ENCODE results near the gene SS18.
"Not testable (repeated sequence)": the region's sequence is repeated elsewhere in the genome, so short reads cannot be mapped to it uniquely, and the experiment has no call there.

Gene SS18, protein sequence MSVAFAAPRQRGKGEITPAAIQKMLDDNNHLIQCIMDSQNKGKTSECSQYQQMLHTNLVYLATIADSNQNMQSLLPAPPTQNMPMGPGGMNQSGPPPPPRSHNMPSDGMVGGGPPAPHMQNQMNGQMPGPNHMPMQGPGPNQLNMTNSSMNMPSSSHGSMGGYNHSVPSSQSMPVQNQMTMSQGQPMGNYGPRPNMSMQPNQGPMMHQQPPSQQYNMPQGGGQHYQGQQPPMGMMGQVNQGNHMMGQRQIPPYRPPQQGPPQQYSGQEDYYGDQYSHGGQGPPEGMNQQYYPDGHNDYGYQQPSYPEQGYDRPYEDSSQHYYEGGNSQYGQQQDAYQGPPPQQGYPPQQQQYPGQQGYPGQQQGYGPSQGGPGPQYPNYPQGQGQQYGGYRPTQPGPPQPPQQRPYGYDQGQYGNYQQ

DNA sequence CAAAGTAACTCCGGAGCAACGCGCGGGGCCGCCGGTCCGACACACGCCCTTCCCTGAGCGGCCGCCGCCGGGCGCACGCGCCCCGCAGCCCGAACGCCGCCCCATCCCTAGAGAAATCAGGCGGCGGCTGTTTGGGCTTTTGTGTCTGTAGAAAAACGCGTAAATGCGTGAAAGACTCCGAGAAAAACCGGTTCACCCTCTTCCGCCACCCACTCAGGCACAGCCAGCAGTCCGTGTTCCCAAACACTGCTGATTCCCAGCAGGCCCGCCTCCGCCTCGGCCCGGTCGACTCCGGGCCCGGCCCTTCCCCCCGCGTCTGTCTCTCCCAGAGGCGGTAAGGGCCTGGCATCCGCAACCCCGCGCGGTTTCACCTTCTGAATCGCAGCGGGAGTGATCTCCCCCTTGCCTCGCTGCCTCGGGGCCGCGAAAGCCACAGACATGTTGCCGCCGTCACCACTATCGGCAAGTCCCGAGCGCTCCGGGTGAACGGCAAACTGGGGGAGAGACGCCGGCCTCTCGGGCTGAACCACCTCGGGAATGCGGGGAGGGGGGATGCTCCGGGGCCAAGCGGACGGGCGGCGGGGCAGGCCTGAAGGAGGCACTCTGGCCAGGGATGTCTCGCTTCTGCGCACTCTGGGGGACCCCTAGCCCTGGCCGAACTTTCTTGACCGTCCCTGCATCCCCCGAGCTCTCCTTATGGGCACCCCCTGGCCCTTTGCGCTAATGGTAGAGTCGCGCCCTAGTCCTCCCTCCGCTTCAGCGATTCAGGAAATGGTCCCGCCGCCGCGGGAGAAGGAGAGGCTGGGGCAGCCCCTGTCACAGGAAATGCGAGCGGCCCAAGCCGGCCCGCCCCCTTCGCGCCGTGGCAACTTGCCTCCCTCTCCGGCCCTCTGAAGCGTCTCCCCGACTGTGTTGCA is at the start of gene SS18:
Gene SS18 (minus strand): TSS at position 484 of the 917 bp plus-strand sequence. CDS start 44 bp downstream, at position 440.
- peak; percentile 75 for DNase-seq (ENCODE audit: low read depth)

DNA sequence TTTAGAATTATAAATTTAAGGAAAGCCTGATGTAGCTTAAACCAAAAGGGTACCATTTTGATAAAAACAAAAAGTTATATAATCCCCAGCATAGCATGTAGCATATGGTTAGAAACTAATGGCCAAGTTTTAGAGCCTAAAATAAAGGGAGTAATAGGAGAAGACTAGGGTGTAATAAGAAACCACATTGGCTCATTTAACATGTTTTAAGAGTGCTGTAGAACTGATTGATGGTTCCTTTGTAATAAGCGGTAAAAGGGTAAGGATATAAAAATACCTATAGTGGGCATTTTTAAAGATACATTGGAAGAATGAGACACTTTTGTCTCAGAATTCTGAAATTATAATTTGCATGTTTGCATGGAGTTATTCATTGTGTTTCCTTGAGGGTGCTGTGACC is 45.1 kb upstream of the SS18 start:
- no peak for DNase-seq (ENCODE audit: low read depth)

DNA sequence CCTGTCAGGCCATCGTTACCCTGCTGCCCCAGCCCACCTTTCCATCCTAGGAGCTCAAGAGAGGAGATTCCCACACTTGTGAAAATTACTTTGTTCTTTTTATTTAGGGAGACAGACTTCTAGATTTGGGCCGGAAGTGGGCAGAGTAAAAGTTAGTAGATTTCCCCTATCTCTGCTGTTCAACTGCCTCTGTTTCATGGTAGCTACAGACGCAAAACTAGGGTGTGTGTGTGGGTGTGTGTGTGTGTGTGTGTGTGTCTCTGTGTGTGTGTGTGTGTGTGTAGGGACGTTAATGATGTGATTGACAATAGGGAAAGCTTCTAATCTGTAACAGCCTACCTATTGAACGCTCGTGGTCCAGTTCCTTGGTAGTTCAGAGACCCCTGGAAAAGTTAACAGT is 43.7 kb upstream of the SS18 start:
- no peak for DNase-seq (ENCODE audit: low read depth)

DNA sequence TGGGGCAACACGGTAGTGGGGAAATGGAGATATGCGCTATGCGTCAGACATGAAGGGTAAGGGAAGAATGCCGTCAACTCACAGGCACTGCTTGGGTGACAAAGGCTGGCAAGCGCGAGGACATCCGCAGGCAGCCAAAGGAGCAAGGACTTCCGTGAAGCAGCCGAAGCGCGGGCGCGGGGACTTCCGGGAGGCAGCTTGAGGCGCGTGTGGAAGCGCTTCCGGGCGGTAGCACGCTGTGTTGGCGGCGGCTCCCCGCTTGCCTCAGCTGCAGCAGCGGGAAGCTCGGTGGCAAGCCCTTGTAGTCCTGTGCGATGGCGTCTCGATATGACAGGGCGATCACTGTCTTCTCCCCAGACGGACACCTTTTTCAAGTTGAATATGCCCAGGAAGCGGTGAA is 43.2 kb upstream of the SS18 start, which contains the start of gene PSMA8:
Gene PSMA8 (plus strand): TSS at position 218 of the 400 bp plus-strand sequence. CDS start 97 bp downstream, at position 315.
- DNase-seq (ENCODE audit: low read depth), result no peak

DNA sequence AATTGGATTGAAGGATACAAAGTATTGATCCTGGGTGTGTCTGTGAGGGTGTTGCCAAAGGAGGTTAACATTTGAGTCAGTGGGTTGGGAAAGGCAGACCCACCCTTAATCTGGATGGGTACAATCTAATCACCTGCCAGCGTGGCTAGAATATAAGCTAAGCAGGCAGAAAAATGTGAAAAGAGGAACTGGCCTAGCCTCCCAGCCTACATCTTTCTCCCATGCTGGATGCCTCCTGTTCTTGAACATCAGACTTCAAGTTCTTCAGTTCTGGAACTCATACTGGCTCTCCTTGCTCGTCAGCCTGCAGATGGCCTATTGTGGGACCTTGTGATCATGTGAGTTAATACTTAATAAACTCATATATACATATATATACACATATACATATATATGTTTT is 37.8 kb upstream of the SS18 start:
- not testable (repeated sequence) for DNase-seq (ENCODE audit: low read depth)

DNA sequence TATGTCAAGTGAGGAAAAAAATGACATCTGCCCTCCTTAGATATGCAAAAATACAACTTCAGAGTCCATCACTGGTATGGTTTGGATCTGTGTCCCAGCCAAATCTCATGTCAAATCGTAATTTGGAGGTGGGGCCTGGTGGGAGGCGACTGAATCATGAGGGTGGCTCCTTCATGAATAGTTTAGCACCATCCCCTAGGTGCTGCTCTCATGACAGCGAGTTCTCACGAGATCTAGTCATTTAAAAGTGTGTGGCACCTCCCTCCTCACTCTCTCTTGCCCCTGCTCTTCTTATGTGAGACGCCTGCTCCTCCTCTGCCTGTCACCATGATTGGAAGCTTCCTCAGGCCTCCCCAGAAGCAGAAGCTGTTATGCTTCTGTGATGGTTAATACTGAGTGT is 37.4 kb upstream of the SS18 start:
- no peak for DNase-seq (ENCODE audit: low read depth)

DNA sequence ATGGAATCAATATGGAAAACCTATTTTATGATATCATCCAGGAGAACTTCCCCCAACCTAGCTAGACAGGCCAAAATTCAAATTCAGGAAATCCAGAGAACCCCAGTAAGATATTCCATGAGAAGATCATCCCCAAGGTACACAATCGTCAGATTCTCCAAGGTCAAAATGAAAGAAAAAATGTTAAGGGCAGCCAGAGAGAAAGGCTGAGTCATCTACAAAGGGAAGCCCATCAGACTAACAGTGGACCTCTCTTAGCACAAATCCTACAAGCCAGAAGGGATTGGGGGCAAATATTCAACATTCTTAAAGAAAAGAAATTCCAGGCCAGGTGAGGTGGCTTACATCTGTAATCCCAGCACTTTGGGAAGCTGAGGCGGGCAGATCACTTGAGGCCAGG is 31.6 kb upstream of the SS18 start:
- not testable (repeated sequence) for DNase-seq (ENCODE audit: low read depth)

DNA sequence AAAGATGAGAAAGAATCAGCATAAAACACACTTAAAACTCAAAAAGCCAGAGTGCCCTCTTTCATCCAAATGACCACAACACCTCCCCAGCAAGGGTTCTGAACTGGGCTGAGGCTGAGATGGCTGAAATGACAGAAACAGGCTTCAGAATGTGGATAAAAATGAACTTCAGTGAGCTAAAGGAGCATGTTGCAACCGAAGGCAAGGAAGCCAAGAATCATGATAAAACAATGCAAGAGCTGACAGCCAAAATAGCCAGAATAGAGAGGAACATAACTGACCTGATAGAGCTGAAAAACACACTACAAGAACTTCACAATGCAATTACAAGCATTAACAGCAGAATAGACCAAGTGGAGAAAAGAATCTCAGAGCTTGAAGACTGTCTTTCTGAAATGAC is 31.1 kb upstream of the SS18 start:
- no peak for DNase-seq (ENCODE audit: low read depth)

DNA sequence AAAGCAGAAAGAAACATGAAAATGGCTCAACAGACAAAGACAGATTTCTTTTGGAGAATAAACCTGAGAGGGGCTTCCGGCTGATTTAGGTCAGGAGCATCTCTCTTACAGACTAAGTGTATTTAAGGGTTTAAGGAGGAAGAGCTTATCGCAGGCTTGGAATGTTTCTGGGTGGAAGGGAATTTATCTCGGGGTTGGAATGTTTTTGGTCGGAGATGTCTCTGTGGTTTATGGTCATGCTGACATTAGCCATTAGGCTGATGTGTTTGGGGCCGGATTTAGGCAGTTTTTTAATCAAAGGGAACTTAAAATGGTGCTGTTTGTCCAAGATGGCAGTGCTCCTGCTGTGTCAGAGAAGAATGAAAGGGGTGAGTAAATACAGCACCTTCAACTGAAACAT is 28.8 kb upstream of the SS18 start:
- DNase-seq (ENCODE audit: low read depth), result no peak

DNA sequence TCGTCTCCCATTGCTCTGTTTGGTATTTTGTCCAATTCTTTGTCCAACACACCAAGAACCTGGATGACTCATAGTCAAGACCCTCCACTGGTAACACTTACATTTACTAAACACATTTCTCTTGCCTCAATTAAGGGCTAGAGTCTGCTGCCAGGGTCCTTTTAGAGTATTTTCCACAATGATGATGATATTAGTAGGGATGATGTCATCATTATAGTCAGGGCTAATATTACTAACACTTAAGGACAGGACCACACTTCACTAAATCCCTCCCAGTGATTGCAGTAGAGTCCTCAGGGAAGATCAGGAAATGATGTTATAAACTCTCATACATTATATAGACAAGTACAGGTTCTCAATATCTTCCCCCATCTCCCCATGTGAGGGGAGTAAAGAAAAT is 13.6 kb upstream of the SS18 start:
- no peak for DNase-seq (ENCODE audit: low read depth)

DNA sequence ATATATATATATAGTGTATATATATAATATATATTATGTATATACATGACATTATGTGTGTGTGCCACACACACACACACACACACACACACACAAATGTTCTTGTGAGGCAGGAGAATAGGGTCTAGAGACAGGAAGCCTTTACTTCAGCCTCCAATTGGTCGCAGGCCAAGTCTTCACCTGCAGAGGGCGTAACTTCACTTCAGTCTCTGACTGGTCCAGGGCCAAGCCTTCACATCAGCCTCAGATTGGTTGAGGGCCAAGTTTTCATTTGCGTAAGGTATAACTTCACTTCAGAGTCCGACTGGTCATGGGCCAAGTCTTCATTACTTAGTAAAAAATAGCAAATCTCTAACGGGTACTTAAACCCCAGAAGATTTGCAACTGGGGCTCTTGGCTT is 13.2 kb upstream of the SS18 start:
- no peak for DNase-seq (ENCODE audit: low read depth)

DNA sequence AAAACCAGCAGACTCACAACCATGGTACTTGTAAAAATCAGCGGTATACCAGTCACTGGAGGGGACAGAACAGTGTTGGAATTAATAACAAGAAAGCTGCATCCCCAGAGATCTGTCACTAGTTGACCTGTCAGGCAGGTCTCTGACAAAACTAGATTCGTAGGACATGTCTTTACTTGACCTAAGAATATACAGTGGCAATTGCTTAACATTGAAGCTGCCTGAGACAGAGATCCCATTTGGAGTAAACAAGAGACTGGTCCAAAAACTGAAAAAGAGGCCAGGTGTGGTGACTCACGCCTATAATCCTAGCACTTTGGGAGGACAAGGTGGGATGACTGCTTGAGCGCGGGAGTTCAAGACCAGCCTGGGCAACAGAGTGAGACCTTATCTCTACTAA is 7.2 kb upstream of the SS18 start:
- no peak for DNase-seq (ENCODE audit: low read depth)

DNA sequence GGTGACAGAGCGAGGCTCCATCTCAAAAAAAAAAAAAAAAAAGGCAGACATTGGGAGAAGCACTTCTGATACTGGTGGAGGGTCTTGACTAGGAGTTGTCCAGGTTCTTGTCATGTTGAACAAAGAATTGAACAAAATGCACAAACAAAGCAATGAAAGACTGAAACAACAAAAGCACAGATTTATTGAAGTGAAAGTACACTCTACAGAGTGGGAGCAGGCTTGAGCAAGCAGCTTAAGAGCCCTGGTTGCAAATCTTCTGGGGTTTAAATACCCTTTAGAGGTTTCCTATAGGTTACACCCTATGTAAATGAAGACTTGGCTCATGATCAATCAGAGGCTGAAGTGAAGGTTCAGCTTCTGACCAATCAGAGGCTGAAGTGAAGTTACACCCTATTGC is 6.4 kb upstream of the SS18 start:
- no peak for DNase-seq (ENCODE audit: low read depth)

DNA sequence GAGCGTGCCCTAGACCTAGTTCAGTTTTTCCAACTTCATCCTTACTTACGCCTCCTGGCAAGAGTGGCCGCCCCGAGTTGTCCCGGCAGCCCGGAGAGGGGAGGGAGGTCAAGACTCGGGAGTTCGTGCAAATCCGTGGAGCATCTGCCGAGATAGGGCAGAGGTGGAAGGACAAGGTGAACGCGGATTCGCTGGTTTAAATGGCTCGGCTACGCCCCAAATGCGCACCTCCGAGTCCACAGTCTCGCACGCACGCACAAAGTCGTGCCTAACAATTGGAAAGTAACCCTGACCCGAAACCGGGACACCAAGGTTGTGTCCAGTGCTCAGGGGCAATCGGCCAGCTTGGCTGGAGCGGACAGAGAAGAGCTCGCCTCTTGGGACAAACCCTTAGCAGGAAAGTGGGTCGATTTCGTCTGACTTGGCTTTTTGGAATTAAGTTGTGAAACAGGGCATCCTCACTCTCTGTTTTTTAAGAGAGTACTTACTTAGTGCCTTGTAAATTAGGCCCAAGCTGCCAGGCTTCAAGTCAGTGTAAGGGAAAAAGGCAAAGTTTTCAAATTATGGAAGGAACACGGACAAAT is 726 bp upstream of the SS18 start:
- no peak for DNase-seq (ENCODE audit: low read depth)

DNA sequence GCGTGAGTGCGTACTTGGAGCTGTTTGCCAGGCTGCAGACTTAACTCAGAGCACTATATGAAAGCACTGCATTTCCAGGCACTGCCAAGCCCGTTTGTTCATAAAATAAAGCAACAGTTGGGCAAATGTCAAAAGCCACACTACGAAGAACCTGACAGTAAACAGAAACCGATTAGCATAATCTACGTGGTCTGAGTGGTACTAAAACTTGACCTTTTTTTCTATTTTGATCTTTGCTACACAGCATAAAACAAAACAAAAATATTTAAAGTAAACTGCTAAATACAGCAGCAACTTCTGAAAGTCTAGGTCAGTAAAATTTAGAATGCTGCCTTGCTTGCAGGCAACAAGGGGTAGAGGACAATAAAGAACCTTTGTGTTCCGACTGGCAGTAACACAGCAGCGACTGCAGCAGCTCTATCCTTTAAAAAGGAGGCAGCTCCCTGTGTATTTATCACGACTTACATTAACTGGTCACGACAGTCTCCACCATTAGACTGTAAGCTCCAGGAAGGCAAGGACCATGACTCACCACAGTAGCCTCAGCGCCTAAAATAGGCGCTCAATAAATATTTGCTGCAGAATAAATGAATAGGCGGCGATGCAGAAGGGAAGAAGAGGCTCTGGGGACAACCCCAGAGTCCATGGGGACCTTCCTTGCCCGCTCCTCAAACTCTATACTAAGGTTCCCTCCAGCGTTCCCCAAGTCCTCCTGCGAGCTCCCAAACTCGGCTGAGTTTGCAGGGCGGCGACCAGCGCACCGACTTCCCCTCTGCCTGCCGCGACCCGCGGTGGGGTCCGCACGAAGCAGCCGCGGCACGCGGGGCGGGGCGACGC is 902 bp downstream of the SS18 start:
- peak; percentile 33 for DNase-seq (ENCODE audit: low read depth)

DNA sequence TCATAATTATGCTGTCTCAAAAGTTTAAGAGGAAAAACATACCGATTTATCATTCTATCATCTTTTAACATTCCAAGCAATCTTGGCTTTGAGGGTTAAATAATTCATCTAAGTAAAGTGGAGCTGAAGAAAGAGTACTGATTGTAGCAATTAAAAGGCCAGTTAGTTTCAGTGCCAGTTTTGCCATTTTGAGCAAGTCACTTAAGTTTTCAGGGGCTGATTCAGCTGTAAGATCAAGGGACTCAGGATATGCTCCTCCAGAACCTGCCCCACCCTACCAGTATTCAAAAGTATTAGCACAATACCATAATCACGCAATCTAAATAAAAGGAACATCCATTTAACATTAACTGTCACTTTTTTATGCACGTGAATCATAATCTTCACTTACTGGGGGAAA is 1.9 kb downstream of the SS18 start:
- no peak for DNase-seq (ENCODE audit: low read depth)

DNA sequence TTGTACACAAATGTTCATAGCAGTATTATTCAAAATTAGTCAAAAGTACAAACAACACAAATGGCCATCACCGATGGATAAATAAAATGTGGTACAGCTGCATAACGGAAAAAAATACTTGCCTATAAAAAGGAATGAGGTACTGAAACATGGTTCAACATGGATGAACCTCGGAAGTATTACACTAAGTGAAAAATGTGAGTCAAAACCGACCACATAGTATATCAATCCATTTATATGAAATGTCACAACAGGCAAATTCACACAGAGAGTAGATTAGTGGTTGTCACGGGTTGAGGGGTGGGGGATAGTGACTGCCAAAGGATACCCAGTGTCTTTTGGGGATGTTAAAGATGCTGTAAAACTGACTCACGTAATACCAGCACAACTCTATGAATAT is 3.5 kb downstream of the SS18 start:
- no peak for DNase-seq (ENCODE audit: low read depth)

DNA sequence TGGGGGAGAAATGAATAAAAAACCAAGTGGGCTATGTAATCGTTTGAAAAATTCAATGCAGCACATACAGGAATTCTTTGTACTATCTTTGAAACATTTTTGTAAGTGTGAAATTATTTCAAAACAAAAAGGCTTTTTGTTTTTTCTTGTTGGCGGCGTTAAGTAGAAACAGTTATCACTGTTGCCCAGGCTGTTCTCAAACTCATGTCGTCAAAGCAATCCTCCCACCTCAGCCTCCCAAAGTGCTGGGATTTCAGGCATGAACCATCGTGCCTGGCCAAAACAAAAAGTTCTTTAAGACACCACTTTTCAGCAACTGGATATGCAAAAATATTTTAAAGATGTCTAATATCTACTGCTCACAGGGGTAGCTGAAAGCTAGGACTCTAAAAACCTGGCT is 5.4 kb downstream of the SS18 start:
- no peak for DNase-seq (ENCODE audit: low read depth)

DNA sequence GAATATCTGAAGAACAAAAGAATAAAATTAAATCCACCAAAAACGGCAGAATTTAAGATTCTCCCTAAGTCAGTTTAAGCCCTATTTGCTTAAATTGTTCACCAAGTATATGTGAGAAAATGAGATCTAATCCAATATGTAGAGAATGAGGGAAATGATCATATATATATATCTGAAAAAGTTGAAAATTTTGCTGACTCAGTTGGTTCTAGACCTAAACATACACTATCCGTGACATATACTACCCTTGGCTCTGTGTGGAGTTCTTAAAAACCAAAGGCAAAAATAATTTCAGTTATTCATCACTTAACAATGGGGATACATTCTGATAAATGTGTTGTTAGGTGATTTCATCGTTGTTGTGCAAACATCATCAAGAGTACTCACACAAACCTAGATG is 7.3 kb downstream of the SS18 start:
- no peak for DNase-seq (ENCODE audit: low read depth)

DNA sequence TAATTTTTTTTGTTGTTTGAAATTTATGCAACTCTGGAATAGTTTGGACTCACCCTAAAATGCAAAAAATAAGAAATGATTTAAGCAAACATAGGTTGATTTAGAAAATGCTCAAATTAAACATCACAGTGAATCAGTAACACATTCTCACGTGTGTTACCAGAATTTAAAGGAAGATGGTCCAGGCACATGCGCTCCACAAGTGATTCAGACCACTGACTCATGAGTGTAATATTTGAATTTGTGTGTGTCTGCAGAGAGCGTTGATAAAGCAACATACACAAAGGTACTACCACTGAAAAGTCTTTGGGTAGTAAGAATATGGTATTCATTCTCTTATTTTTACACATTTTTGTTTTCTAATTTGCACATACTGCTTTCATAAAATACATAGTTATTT is 7.9 kb downstream of the SS18 start:
- no peak for DNase-seq (ENCODE audit: low read depth)

DNA sequence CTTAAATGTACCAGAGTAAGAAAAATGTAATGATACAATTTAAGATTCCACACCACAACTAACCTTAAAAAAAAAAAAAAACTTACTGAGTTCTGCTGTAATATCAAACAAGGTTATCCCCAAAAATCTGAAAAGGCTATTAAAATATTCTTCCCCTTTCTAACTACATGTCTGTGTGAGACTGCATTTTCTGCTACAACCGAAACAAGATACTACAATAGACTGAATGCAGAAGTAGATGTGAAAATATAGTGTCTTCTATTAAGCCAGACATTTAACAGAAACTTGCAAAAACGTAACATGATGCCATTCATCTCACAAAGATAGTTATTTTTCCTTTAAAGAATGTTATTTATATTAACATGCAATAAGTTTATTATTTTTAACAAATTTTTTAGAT is 16.2 kb downstream of the SS18 start:
- no peak for DNase-seq (ENCODE audit: low read depth)

DNA sequence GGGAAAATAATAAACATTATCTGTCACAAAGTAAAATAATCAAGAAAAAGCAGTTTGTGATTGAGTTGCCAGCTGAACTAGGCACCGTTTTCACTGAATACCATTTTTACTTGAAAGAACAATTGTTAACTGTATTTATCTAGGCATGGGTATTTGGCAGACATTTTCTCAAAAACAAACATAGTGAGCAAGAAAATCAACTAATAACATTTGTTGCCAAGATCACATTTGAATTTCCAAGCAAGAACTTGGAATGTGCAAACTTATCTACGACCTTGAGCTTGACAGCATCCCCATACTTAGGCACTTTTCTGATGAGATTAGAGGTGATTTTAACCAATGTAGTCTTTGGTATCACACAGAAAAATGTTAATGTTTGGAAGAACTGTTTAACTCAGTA is 16.7 kb downstream of the SS18 start:
- DNase-seq (ENCODE audit: low read depth), result no peak

Measured in HS-27A (cell line).